Measurements from ENCODE around the gene VPS13A.

GRCh38 chr9:77224746-77225312 is 47.5 kb downstream of the VPS13A start:
- TF ChIP-seq, protein P1, sequence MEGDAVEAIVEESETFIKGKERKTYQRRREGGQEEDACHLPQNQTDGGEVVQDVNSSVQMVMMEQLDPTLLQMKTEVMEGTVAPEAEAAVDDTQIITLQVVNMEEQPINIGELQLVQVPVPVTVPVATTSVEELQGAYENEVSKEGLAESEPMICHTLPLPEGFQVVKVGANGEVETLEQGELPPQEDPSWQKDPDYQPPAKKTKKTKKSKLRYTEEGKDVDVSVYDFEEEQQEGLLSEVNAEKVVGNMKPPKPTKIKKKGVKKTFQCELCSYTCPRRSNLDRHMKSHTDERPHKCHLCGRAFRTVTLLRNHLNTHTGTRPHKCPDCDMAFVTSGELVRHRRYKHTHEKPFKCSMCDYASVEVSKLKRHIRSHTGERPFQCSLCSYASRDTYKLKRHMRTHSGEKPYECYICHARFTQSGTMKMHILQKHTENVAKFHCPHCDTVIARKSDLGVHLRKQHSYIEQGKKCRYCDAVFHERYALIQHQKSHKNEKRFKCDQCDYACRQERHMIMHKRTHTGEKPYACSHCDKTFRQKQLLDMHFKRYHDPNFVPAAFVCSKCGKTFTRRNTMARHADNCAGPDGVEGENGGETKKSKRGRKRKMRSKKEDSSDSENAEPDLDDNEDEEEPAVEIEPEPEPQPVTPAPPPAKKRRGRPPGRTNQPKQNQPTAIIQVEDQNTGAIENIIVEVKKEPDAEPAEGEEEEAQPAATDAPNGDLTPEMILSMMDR (IDR thresholded peaks at IDR 0.05) = no peak
- TF ChIP-seq POLR2A (IDR thresholded peaks at IDR 0.05) = no peak
